HCT116 (cell line): ENCODE data around the gene SUSD4. TPM values are rescaled to one million over a fixed set of nuclear protein-coding genes. Genes with fewer than 3 reads are reported as not detected.

Source experiments
- ATAC-seq: fragments of 200-7000 bp; cut with Tn5 transposase; 2 replicates; pipeline ENCODE4 v1.9.1; 2020; ENCODE audit warnings: mild to moderate bottlenecking, moderate library complexity
- BruUV-seq: library from RNA; stranded (reverse); fragments of 400-500 nt; replicated peaks from 2 replicates; lab custom pipeline; 2021; lab: Mats Ljungman, UMichigan
- CTCF ChIA-PET: fragments of 300-600 bp; sonication (Branson Sonifier 250); formaldehyde crosslinking; loops from one replicate; lab custom pipeline; 2021; ENCODE audit warnings: antibody characterized with exemption; lab: Charles Lee
- POLR2A ChIA-PET: fragments of 300-600, 350-600 bp; sonication (Branson Sonifier 250); formaldehyde crosslinking; loops from one replicate; lab custom pipeline; 2021; ENCODE audit warnings: antibody characterized with exemption; lab: Charles Lee
- RAD21 ChIA-PET, 2 experiments: fragments of 300-600 bp; sonication (Branson Sonifier 250); formaldehyde crosslinking; loops; one replicate each; lab custom pipeline; 2023; ENCODE audit warnings: low total read pairs in 2 of 2; ENCODE audit not compliant: uncharacterized antibody in 2 of 2, unreplicated experiment in 2 of 2, low non-redundant PET in 1 of 2; lab: Charles Lee
- DNase-seq: peaks from one replicate; pipeline ENCODE4 v3.0.0-alpha.2; 2010; ENCODE audit warnings: low read depth, low spot score
- H2AFZ ChIP-seq: fragments of 200-600 bp; shearing (Covaris generic), sonication (generic); 2 replicates; pipeline ENCODE4 v1.6.1; 2017; ENCODE audit warnings: low read depth, mixed run types, mixed read lengths, antibody characterized with exemption, low read length; ENCODE audit not compliant: poor library complexity, severe bottlenecking
- H3K27ac ChIP-seq: 2 replicates; pipeline ENCODE4 v1.5.1; 2012; ENCODE audit warnings: low read depth, low read length
- H3K27me3 ChIP-seq: fragments of 200-600 bp; sonication (generic); 2 replicates; pipeline ENCODE4 v1.6.1; 2016; ENCODE audit warnings: mixed run types, low read length, mixed read lengths; ENCODE audit not compliant: insufficient read depth
- H3K36me3 ChIP-seq, 2 experiments: fragments of 200-500 bp in 1 of 2; fragments of 200-600 bp in 1 of 2; sonication (Bioruptor generic) in 1 of 2; sonication (generic) in 1 of 2; 2 replicates each; pipeline versions ENCODE4 v1.5.1 to v1.6.1; 2014 to 2016; ENCODE audit warnings: low read length in 2 of 2, inconsistent platforms in 1 of 2, mixed read lengths in 1 of 2, mixed run types in 1 of 2; ENCODE audit not compliant: insufficient read depth in 2 of 2, control insufficient read depth in 1 of 2
- H3K4me1 ChIP-seq, 2 experiments: fragments of 200-600 bp in 1 of 2; sonication (generic) in 1 of 2; 2 replicates each; pipeline versions ENCODE4 v1.5.1 to v1.6.1; 2012 to 2017; ENCODE audit warnings: low read length in 2 of 2, inconsistent platforms in 1 of 2, mild to moderate bottlenecking in 1 of 2, mixed read lengths in 1 of 2, mixed run types in 1 of 2, moderate library complexity in 1 of 2; ENCODE audit not compliant: insufficient read depth in 2 of 2, control insufficient read depth in 1 of 2
- H3K4me2 ChIP-seq: fragments of 200-600 bp; sonication (generic); 2 replicates; pipeline ENCODE4 v1.6.1; 2017; ENCODE audit warnings: mixed run types, low read length, mixed read lengths
- H3K4me3 ChIP-seq, 2 experiments: fragments of 200-600 bp in 1 of 2; sonication (generic) in 1 of 2; replicated peaks in 1 of 2; 2 replicates each; pipeline ENCODE4 v1.5.1; 2011 to 2016; ENCODE audit warnings: low read length in 2 of 2, control low read depth in 1 of 2, low read depth in 1 of 2, mild to moderate bottlenecking in 1 of 2, mixed read lengths in 1 of 2, mixed run types in 1 of 2
- H3K79me2 ChIP-seq: fragments of 200-600 bp; sonication (generic); 2 replicates; pipeline ENCODE4 v1.6.1; 2017; ENCODE audit warnings: mild to moderate bottlenecking, mixed run types, low read length, moderate library complexity, mixed read lengths; ENCODE audit not compliant: insufficient read depth
- H3K9ac ChIP-seq: fragments of 200-600 bp; sonication (generic); 2 replicates; pipeline ENCODE4 v1.6.1; 2016; ENCODE audit warnings: low read length, mixed read lengths
- H3K9me2 ChIP-seq: fragments of 200-600 bp; sonication (generic), shearing (Covaris generic); 2 replicates; pipeline ENCODE4 v1.6.1; 2017; ENCODE audit warnings: mixed run types, mild to moderate bottlenecking, moderate library complexity; ENCODE audit not compliant: insufficient read depth
- H3K9me3 ChIP-seq, 2 experiments: fragments of 200-500 bp in 1 of 2; fragments of 200-600 bp in 1 of 2; sonication (Bioruptor generic) in 1 of 2; sonication (generic) in 1 of 2; 2 replicates each; pipeline ENCODE4 v1.6.1; 2014 to 2017; ENCODE audit warnings: low read length in 2 of 2, mixed read lengths in 2 of 2, inconsistent platforms in 1 of 2, low read depth in 1 of 2, mild to moderate bottlenecking in 1 of 2, mixed run types in 1 of 2, moderate library complexity in 1 of 2; ENCODE audit not compliant: control insufficient read depth in 1 of 2, insufficient read depth in 1 of 2
- H4K20me1 ChIP-seq: fragments of 200-600 bp; sonication (generic), shearing (Covaris generic); 2 replicates; pipeline ENCODE4 v1.6.1; 2017; ENCODE audit warnings: mixed run types, mild to moderate bottlenecking, moderate library complexity; ENCODE audit not compliant: insufficient read depth
- ATF3 ChIP-seq: IDR thresholded peaks from 2 replicates; pipeline ENCODE4 v1.6.1; 2012
- EGR1 ChIP-seq: IDR thresholded peaks from 2 replicates; pipeline ENCODE4 v1.6.1; 2012; ENCODE audit warnings: low read depth
- ELF1 ChIP-seq: IDR thresholded peaks from 2 replicates; pipeline ENCODE4 v1.6.1; 2012; ENCODE audit warnings: low read depth, borderline replicate concordance
- EZH2 ChIP-seq: fragments of 200-600 bp; sonication (generic); IDR thresholded peaks from 2 replicates; pipeline ENCODE4 v1.6.1; 2017; ENCODE audit warnings: antibody characterized with exemption, mixed run types
- EZH2phosphoT487 ChIP-seq: fragments of 200-600 bp; IDR thresholded peaks from 2 replicates; pipeline ENCODE4 v1.6.1; 2018; ENCODE audit warnings: antibody characterized with exemption, borderline replicate concordance
- JUND ChIP-seq: IDR thresholded peaks from 2 replicates; pipeline ENCODE4 v1.6.1; 2012
- POLR2AphosphoS5 ChIP-seq: IDR thresholded peaks from 2 replicates; pipeline ENCODE4 v1.6.1; 2011; ENCODE audit warnings: mild to moderate bottlenecking, low read depth, low read length, moderate library complexity
- RAD21 ChIP-seq: IDR thresholded peaks from 2 replicates; pipeline ENCODE4 v1.6.1; 2012; ENCODE audit warnings: low read depth, mild to moderate bottlenecking
- SP1 ChIP-seq: IDR thresholded peaks from 2 replicates; pipeline ENCODE4 v1.6.1; 2012; ENCODE audit warnings: low read depth
- SRF ChIP-seq: IDR thresholded peaks from 2 replicates; pipeline ENCODE4 v1.6.1; 2012; ENCODE audit warnings: low read depth
- YY1 ChIP-seq: IDR thresholded peaks from 2 replicates; pipeline ENCODE4 v1.6.1; 2011; ENCODE audit warnings: low read length, low read depth, moderate library complexity, mild to moderate bottlenecking; ENCODE audit not compliant: insufficient replicate concordance; ENCODE audit errors: extremely low read depth
- intact Hi-C: fragments of 100-400 bp; cut with micrococcal nuclease; formaldehyde crosslinking; loops from 2 replicates; pipeline ENCODE4 v1.10.0; 2022
- total RNA-seq: library from RNA; stranded (reverse); gene quantifications from one replicate; pipeline ENCODE4 v1.2.1, GENCODE V29; 2021; ENCODE audit not compliant: unreplicated experiment
- TF ChIP-seq, protein P1 (sequence below): IDR thresholded peaks from 2 replicates; pipeline ENCODE4 v1.6.1; 2011; ENCODE audit warnings: mild to moderate bottlenecking, low read length, moderate library complexity; ENCODE audit not compliant: insufficient replicate concordance; ENCODE audit errors: extremely low read depth
- TF ChIP-seq, protein P2 (sequence below): IDR thresholded peaks from 2 replicates; pipeline ENCODE4 v1.6.1; 2012; ENCODE audit warnings: low read depth

Gene SUSD4
- total RNA-seq, 1 experiment from 2014 or later = 0.59 TPM

DNA sequence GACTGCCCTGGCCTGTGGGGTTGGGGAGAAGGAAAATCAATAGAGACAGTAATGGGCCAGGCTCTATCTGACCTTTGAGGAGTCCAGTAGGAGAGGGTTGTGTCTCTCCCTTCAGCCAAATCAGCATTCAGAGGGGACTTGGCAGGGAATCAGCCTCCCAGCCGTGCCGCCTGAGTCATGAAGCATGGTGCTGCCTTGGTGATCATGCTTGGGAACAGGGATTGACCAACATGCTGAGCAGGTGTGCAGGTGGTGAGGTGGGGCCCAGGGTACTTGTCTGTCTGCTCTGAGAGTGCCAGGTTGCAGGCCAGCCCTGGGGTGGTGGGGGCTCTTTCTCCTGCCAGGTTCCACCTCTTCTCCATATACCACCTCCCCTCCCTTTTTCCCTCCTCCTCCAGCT is 162.0 kb downstream of the SUSD4 start:
- H2AFZ ChIP-seq = no peak overlapping the region
- POLR2A ChIA-PET = no interaction called here
- H3K4me1 ChIP-seq = no peaks in the 10 kb centered on the region
- H3K9ac ChIP-seq = no peak overlapping the region
- intact Hi-C loops = no loop called here
- H3K27me3 ChIP-seq = no peaks in the 10 kb centered on the region
- no peak for ATAC-seq
- H3K9me2 ChIP-seq = no peaks in the 10 kb centered on the region
- H3K36me3 ChIP-seq = no peaks in the 10 kb centered on the region
- H4K20me1 ChIP-seq = no peaks in the 10 kb centered on the region
- no peak for DNase-seq
- no peak overlapping the region for H3K27ac ChIP-seq
- H3K9me3 ChIP-seq = no peaks in the 10 kb centered on the region
- no peak overlapping the region for H3K4me3 ChIP-seq
- H3K79me2 ChIP-seq = no peaks in the 10 kb centered on the region
- CTCF ChIA-PET = no interaction called here
- RAD21 ChIA-PET = no interaction called here
- no peak overlapping the region for H3K4me2 ChIP-seq
- no TSS peak for BruUV-seq
- TF ChIP-seq YY1 (no peak), RAD21 (no peak), EGR1 (no peak), JUND (no peak), SRF (no peak), EZH2phosphoT487 (no peak)

- H3K4me2 ChIP-seq = no peak overlapping the region
- no peaks in the 10 kb centered on the region for H3K79me2 ChIP-seq
- ATAC-seq (no peak), DNase-seq (no peak)
- no peaks in the 10 kb centered on the region for H3K9me3 ChIP-seq
- H3K27me3 ChIP-seq = no peaks in the 10 kb centered on the region
- BruUV-seq = no TSS peak
- no peaks in the 10 kb centered on the region for H3K36me3 ChIP-seq
- ChIA-PET RAD21 (no interaction called here), CTCF (no interaction called here), POLR2A (no interaction called here)
- H3K4me3 ChIP-seq = no peak overlapping the region
- no peak overlapping the region for H2AFZ ChIP-seq
- no peak overlapping the region for H3K27ac ChIP-seq
- H3K9ac ChIP-seq = no peak overlapping the region
- intact Hi-C loops = no loop called here
- no peaks in the 10 kb centered on the region for H3K4me1 ChIP-seq
- H3K9me2 ChIP-seq = no peaks in the 10 kb centered on the region
- TF ChIP-seq, protein P1, sequence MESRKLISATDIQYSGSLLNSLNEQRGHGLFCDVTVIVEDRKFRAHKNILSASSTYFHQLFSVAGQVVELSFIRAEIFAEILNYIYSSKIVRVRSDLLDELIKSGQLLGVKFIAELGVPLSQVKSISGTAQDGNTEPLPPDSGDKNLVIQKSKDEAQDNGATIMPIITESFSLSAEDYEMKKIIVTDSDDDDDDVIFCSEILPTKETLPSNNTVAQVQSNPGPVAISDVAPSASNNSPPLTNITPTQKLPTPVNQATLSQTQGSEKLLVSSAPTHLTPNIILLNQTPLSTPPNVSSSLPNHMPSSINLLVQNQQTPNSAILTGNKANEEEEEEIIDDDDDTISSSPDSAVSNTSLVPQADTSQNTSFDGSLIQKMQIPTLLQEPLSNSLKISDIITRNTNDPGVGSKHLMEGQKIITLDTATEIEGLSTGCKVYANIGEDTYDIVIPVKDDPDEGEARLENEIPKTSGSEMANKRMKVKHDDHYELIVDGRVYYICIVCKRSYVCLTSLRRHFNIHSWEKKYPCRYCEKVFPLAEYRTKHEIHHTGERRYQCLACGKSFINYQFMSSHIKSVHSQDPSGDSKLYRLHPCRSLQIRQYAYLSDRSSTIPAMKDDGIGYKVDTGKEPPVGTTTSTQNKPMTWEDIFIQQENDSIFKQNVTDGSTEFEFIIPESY = no peak
- TF ChIP-seq SRF = no peak
- no peak for TF ChIP-seq POLR2AphosphoS5
- no peak for TF ChIP-seq ATF3
- TF ChIP-seq EZH2 = no peak
- no peak for TF ChIP-seq ELF1
- TF ChIP-seq, protein P2, sequence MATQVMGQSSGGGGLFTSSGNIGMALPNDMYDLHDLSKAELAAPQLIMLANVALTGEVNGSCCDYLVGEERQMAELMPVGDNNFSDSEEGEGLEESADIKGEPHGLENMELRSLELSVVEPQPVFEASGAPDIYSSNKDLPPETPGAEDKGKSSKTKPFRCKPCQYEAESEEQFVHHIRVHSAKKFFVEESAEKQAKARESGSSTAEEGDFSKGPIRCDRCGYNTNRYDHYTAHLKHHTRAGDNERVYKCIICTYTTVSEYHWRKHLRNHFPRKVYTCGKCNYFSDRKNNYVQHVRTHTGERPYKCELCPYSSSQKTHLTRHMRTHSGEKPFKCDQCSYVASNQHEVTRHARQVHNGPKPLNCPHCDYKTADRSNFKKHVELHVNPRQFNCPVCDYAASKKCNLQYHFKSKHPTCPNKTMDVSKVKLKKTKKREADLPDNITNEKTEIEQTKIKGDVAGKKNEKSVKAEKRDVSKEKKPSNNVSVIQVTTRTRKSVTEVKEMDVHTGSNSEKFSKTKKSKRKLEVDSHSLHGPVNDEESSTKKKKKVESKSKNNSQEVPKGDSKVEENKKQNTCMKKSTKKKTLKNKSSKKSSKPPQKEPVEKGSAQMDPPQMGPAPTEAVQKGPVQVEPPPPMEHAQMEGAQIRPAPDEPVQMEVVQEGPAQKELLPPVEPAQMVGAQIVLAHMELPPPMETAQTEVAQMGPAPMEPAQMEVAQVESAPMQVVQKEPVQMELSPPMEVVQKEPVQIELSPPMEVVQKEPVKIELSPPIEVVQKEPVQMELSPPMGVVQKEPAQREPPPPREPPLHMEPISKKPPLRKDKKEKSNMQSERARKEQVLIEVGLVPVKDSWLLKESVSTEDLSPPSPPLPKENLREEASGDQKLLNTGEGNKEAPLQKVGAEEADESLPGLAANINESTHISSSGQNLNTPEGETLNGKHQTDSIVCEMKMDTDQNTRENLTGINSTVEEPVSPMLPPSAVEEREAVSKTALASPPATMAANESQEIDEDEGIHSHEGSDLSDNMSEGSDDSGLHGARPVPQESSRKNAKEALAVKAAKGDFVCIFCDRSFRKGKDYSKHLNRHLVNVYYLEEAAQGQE = no peak
- TF ChIP-seq EGR1 = no peak
- TF ChIP-seq SP1 = no peak
- no peaks in the 10 kb centered on the region for H4K20me1 ChIP-seq
These were observed 163.1 kb downstream of the SUSD4 start for GRCh38 chr1:223200903-223201302.
